K562 (cell line): Measurements from ENCODE around the gene TMF1. TPM values are rescaled to one million over a fixed set of nuclear protein-coding genes. Genes with fewer than 3 reads are reported as not detected.

ENCODE experiments used
- ATF7 ChIP-seq: fragments of 450-650 bp; IDR thresholded peaks from 2 replicates; pipeline ENCODE4 v1.7.1; 2014; ENCODE audit warnings: mild to moderate bottlenecking, moderate library complexity
- CREB1 ChIP-seq, 2 experiments: sonication (generic) in 1 of 2; formaldehyde crosslinking in 1 of 2; IDR thresholded peaks; 2 replicates each; pipeline versions ENCODE4 v1.6.1 to v1.8.0; 2012 to 2022; ENCODE audit warnings: inconsistent platforms in 1 of 2, mild to moderate bottlenecking in 1 of 2, missing genetic modification reagents in 1 of 2, moderate library complexity in 1 of 2
- DNMT1 ChIP-seq: fragments of 450-650 bp; IDR thresholded peaks from 2 replicates; pipeline ENCODE4 v1.6.1; 2016; ENCODE audit warnings: antibody characterized with exemption, mild to moderate bottlenecking
- FOS ChIP-seq: IDR thresholded peaks from 3 replicates; pipeline ENCODE4 v1.6.1; 2011; ENCODE audit not compliant: insufficient read length; ENCODE audit errors: extremely low read depth
- FOXA1 ChIP-seq: fragments of 450-650 bp; IDR thresholded peaks from 2 replicates; pipeline ENCODE4 v1.6.1; 2016; ENCODE audit warnings: mild to moderate bottlenecking, borderline replicate concordance
- GABPB2 ChIP-seq: fragments of 250-450 bp; sonication (Bioruptor Pico); conservative IDR thresholded peaks from 2 replicates; pipeline ENCODE4 v1.5.1; 2021; ENCODE audit warnings: mild to moderate bottlenecking
- GTF2A2 ChIP-seq: IDR thresholded peaks from 2 replicates; pipeline ENCODE4 v1.6.1; 2016; ENCODE audit warnings: mild to moderate bottlenecking, missing genetic modification characterization, missing compliant biosample characterization
- HDAC8 ChIP-seq: fragments of 450-650 bp; IDR thresholded peaks from 2 replicates; pipeline ENCODE4 v1.6.1; 2016; ENCODE audit warnings: mild to moderate bottlenecking, missing genetic modification characterization, moderate library complexity, missing compliant biosample characterization
- ID3 ChIP-seq, 2 experiments: fragments of 250-450 bp in 1 of 2; fragments of 450-650 bp in 1 of 2; sonication (Bioruptor Pico) in 1 of 2; IDR thresholded peaks; 2 replicates each; pipeline versions ENCODE4 v1.6.1 to v1.8.0; 2016 to 2021; ENCODE audit warnings: mild to moderate bottlenecking in 2 of 2, moderate library complexity in 2 of 2, missing compliant biosample characterization in 1 of 2, missing genetic modification characterization in 1 of 2
- ILK ChIP-seq: fragments of 450-650 bp; IDR thresholded peaks from 2 replicates; pipeline ENCODE4 v1.6.1; 2016; ENCODE audit warnings: missing genetic modification characterization, low read depth, mild to moderate bottlenecking, missing compliant biosample characterization, moderate library complexity, borderline replicate concordance
- KDM2B ChIP-seq: fragments of 250-450 bp; sonication (Bioruptor Pico); IDR thresholded peaks from 2 replicates; pipeline ENCODE4 v1.8.0; 2021; ENCODE audit warnings: mild to moderate bottlenecking, moderate library complexity
- MAZ ChIP-seq, 2 experiments: fragments of 450-650 bp in 1 of 2; sonication (generic) in 1 of 2; formaldehyde crosslinking; IDR thresholded peaks in 1 of 2; conservative IDR thresholded peaks in 1 of 2; 2 replicates each; pipeline versions ENCODE4 v1.4.0 to v1.5.0; 2020; ENCODE audit warnings: mild to moderate bottlenecking in 1 of 2, missing genetic modification reagents in 1 of 2
- MBD2 ChIP-seq: sonication (generic); IDR thresholded peaks from 2 replicates; pipeline ENCODE4 v1.6.1; 2016; ENCODE audit warnings: low read depth, borderline replicate concordance
- NBN ChIP-seq: fragments of 450-650 bp; IDR thresholded peaks from 2 replicates; pipeline ENCODE4 v1.6.1; 2016; ENCODE audit warnings: low read depth, mild to moderate bottlenecking
- NR2C1 ChIP-seq, 2 experiments: fragments of 450-650 bp; IDR thresholded peaks; 2 replicates each; pipeline ENCODE4 v1.6.1; 2017; ENCODE audit warnings: mild to moderate bottlenecking in 2 of 2, antibody characterized with exemption in 1 of 2, inconsistent platforms in 1 of 2, missing compliant biosample characterization in 1 of 2, missing genetic modification characterization in 1 of 2
- SIRT6 ChIP-seq: IDR thresholded peaks from one replicate; pipeline ENCODE4 v1.6.1; 2012; ENCODE audit warnings: low read depth, mild to moderate bottlenecking, control low read depth, inconsistent platforms, low read length, moderate library complexity
- SMARCA5 ChIP-seq: fragments of 450-650 bp; IDR thresholded peaks from 2 replicates; pipeline ENCODE4 v1.6.1; 2016
- ZBTB17 ChIP-seq: fragments of 450-650 bp; formaldehyde crosslinking; IDR thresholded peaks from 2 replicates; pipeline ENCODE4 v1.4.0; 2020; ENCODE audit warnings: mild to moderate bottlenecking
- ZC3H4 ChIP-seq: sonication (generic); formaldehyde crosslinking; IDR thresholded peaks from 2 replicates; pipeline ENCODE4 v1.9.0; 2021; ENCODE audit warnings: missing genetic modification reagents, borderline replicate concordance
- ZNF57 ChIP-seq: fragments of 450-650 bp; formaldehyde crosslinking; IDR thresholded peaks from 2 replicates; pipeline ENCODE4 v1.4.0; 2020; ENCODE audit warnings: mild to moderate bottlenecking, moderate library complexity
- ZNF707 ChIP-seq: fragments of 250-450 bp; sonication (Bioruptor Pico); conservative IDR thresholded peaks from 2 replicates; pipeline ENCODE4 v1.8.0; 2022; ENCODE audit warnings: inconsistent platforms, mild to moderate bottlenecking, moderate library complexity
- ZNF717 ChIP-seq: fragments of 250-450 bp; sonication (Bioruptor Pico); IDR thresholded peaks from 2 replicates; pipeline ENCODE4 v1.5.0; 2021
- polyA plus RNA-seq, 8 experiments: library from polyadenylated mRNA; depleted of rRNA in 4 of 8; stranded (reverse) in 5 of 8; unstranded in 3 of 8; fragments of >200 nt; fragmentation: Nextera tagmentation in 2 of 8; fragmentation: Illumina TruSeq in 1 of 8; extraction: Ambion mirVana in 2 of 8; extraction: Trizol in 1 of 8; gene quantifications; 2 replicates each; pipeline versions ENCODE4 v1.2.1 to v1.2.3, GENCODE V29; 2011 to 2014; ENCODE audit warnings: inconsistent platforms in 1 of 8, missing spikeins in 1 of 8
- total RNA-seq, 7 experiments: library from RNA; depleted of rRNA in 6 of 7; stranded (reverse); fragments of >200 nt in 6 of 7; fragmentation: Illumina TruSeq in 2 of 7; extraction: Trizol in 2 of 7; gene quantifications; 2 replicates each; pipeline versions ENCODE4 v1.2.1 to v1.2.3, GENCODE V29; 2011 to 2021; ENCODE audit warnings: low replicate concordance in 1 of 7
- TF ChIP-seq, protein P1 (sequence below): sonication (generic); formaldehyde crosslinking; IDR thresholded peaks from 2 replicates; pipeline ENCODE4 v1.8.0; 2022; ENCODE audit warnings: missing genetic modification reagents, mild to moderate bottlenecking, borderline replicate concordance
- TF ChIP-seq, protein P2 (sequence below): fragments of 250-450 bp; sonication (Bioruptor Pico); IDR thresholded peaks from 2 replicates; pipeline ENCODE4 v1.5.0; 2022; ENCODE audit warnings: mild to moderate bottlenecking
- TF ChIP-seq, protein P3 (sequence below): fragments of 250-450 bp; sonication (Bioruptor Pico); IDR thresholded peaks from 2 replicates; pipeline ENCODE4 v1.8.0; 2022; ENCODE audit warnings: moderate library complexity, mild to moderate bottlenecking, inconsistent platforms

The TMF1 gene
- total and polyA plus RNA-seq, 9 of the 15 experiments (the other 6 are each of a cell fraction or from before 2014, with no cell fraction given), result 3.1 to 13.9 (median 10.3) TPM

DNA sequence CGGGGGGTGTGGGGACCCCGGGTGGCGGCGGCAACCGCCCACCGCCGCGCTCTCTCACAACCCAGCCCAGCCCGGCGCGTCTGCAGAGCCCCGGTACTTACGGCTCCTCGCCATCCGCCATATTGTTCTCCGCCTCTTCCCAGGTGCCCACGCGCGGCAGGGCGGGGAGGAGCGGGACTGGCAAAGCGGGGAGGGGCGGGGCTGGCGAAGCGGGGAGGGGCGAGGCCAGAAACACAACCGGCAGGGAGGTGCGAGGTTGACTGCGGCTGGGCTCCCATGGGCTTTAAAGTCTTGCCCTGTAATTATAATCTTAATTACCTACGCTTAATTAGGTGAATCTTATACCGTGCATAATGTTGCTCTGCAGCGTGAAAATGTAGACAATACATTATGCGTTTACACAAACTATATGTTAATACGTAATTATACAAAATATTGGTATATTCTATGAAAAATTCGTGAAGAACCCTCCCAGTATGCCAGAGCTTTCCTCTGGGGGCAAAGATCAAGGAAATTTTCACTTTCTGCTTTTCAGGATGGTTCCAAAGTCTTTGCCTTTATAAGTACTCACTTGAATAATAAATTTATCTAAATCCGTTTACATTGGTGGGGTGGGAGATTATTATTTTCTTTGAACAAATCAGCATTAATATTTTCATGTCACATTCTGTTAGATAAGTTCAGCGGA, 28.2 kb upstream of the TMF1 start, which contains the start of gene UBA3 (continued):
- TF ChIP-seq CREB1 (IDR thresholded peaks at IDR 0.05) (no peak), CREB1 (CRISPR knock-in tag; IDR thresholded peaks at IDR 0.05) (no peak), DNMT1 (no peak), SMARCA5 (no peak), KDM2B (no peak), NBN (no peak), GABPB2 (no peak), ZNF717 (CRISPR knock-in tag) (no peak), ILK (tag) (no peak), HDAC8 (tag) (no peak), ID3 (CRISPR knock-in tag; IDR thresholded peaks at IDR 0.05) (no peak), ID3 (tag; IDR thresholded peaks at IDR 0.05) (no peak), ZC3H4 (CRISPR knock-in tag) (no peak), GTF2A2 (tag) (no peak), ZNF57 (CRISPR knock-in tag) (no peak), MAZ (CRISPR knock-in tag; conservative IDR thresholded peaks at IDR 0.05 in 1 of 2, IDR thresholded peaks at IDR 0.05 in 1 of 2) (no peak), SIRT6 (no peak), ATF7 (no peak), ZNF707 (CRISPR knock-in tag) (no peak), FOXA1 (no peak), FOS (no peak), NR2C1 (IDR thresholded peaks at IDR 0.05) (no peak), NR2C1 (tag; IDR thresholded peaks at IDR 0.05) (no peak), ZBTB17 (CRISPR knock-in tag) (no peak), MBD2 (0 out of 2 replicates have a peak, but pooled peaks have one; percentile 23)
- TF ChIP-seq, protein P1, sequence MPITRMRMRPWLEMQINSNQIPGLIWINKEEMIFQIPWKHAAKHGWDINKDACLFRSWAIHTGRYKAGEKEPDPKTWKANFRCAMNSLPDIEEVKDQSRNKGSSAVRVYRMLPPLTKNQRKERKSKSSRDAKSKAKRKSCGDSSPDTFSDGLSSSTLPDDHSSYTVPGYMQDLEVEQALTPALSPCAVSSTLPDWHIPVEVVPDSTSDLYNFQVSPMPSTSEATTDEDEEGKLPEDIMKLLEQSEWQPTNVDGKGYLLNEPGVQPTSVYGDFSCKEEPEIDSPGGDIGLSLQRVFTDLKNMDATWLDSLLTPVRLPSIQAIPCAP, result no peak
- TF ChIP-seq, protein P2, sequence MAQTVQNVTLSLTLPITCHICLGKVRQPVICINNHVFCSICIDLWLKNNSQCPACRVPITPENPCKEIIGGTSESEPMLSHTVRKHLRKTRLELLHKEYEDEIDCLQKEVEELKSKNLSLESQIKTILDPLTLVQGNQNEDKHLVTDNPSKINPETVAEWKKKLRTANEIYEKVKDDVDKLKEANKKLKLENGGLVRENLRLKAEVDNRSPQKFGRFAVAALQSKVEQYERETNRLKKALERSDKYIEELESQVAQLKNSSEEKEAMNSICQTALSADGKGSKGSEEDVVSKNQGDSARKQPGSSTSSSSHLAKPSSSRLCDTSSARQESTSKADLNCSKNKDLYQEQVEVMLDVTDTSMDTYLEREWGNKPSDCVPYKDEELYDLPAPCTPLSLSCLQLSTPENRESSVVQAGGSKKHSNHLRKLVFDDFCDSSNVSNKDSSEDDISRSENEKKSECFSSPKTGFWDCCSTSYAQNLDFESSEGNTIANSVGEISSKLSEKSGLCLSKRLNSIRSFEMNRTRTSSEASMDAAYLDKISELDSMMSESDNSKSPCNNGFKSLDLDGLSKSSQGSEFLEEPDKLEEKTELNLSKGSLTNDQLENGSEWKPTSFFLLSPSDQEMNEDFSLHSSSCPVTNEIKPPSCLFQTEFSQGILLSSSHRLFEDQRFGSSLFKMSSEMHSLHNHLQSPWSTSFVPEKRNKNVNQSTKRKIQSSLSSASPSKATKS (CRISPR knock-in tag), result no peak
- TF ChIP-seq, protein P3, sequence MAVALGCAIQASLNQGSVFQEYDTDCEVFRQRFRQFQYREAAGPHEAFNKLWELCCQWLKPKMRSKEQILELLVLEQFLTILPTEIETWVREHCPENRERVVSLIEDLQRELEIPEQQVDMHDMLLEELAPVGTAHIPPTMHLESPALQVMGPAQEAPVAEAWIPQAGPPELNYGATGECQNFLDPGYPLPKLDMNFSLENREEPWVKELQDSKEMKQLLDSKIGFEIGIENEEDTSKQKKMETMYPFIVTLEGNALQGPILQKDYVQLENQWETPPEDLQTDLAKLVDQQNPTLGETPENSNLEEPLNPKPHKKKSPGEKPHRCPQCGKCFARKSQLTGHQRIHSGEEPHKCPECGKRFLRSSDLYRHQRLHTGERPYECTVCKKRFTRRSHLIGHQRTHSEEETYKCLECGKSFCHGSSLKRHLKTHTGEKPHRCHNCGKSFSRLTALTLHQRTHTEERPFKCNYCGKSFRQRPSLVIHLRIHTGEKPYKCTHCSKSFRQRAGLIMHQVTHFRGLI (CRISPR knock-in tag), result no peak
